WI38 (cell line): ENCODE data around the gene BCL2.

Source experiments
- H3K4me3 ChIP-seq: 2 replicates; pipeline ENCODE4 v1.5.1; 2011; ENCODE audit warnings: low read depth, mild to moderate bottlenecking, control low read depth, low read length
- TF ChIP-seq, protein P1 (sequence below): IDR thresholded peaks from 2 replicates; pipeline ENCODE4 v1.5.1; 2012; ENCODE audit warnings: low read depth, mild to moderate bottlenecking, control low read depth, low read length

The BCL2 gene

DNA sequence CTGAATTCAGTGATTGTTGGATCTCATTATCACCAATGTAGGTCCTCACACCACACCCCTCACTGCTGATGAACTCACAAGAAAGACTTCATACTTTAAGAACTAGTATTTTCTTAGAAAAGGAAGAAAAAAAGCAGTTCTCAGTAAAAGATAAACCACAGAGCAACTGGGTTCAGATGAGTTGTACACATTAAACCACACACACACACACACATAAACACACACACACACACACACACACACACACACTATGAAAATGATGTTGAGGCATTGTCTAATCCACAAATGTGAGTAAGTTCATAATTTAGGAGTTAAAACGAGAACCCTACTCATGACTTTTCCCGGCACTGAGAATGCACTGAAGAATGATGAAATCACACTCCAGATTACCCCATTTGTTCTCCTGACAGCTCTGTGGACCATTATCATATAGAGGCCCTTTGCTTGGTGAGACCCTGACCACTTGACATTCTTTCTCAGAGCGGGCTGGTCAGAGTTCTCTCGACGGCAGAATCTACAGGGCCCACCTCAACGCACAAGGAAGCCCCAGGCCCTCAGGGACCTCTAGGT lies 106.2 kb downstream of the BCL2 start:
- H3K4me3 ChIP-seq = no peak overlapping the region
- TF ChIP-seq, protein P1, sequence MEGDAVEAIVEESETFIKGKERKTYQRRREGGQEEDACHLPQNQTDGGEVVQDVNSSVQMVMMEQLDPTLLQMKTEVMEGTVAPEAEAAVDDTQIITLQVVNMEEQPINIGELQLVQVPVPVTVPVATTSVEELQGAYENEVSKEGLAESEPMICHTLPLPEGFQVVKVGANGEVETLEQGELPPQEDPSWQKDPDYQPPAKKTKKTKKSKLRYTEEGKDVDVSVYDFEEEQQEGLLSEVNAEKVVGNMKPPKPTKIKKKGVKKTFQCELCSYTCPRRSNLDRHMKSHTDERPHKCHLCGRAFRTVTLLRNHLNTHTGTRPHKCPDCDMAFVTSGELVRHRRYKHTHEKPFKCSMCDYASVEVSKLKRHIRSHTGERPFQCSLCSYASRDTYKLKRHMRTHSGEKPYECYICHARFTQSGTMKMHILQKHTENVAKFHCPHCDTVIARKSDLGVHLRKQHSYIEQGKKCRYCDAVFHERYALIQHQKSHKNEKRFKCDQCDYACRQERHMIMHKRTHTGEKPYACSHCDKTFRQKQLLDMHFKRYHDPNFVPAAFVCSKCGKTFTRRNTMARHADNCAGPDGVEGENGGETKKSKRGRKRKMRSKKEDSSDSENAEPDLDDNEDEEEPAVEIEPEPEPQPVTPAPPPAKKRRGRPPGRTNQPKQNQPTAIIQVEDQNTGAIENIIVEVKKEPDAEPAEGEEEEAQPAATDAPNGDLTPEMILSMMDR = no peak

DNA sequence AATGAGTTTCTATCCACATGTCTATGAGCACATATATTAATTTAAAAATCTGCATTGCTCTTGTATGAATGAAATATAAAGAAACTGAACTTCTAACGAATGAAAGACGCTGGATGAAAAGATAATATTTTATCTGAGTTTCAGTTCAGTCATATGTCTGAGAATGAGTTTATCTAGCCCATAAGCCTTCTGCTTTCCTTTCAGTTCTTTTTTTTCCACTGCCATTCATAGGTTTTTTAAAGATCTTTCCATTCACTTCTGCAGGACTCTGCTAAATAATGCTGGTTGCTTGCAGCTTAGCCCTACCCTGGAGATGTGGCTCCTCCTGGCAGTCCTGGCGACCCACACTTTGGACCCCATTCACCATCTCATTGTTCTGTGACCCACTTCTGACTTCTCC lies 109.0 kb downstream of the BCL2 start:
- TF ChIP-seq, protein P1 = no peak
- H3K4me3 ChIP-seq = no peak overlapping the region

DNA sequence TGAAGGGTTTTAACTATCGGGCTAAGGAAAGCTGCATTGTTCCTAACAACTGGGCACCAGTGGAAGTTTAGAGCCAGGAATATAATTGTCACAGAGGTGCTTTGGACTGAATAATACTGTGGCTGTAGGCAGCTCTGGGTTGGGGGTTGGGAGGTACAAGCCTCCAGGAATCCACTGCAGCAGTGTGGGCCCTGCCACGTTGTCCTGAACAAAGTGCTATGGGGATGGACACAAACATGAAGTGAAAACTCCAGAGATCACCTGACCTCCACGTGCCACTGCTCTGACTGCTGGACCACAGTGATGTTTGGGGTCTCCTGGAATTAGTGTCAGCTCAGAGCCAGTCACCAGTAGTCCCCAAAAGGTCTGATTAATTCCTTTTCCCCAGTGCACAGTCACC lies 110.9 kb downstream of the BCL2 start:
- no peak overlapping the region for H3K4me3 ChIP-seq
- TF ChIP-seq, protein P1 = no peak

DNA sequence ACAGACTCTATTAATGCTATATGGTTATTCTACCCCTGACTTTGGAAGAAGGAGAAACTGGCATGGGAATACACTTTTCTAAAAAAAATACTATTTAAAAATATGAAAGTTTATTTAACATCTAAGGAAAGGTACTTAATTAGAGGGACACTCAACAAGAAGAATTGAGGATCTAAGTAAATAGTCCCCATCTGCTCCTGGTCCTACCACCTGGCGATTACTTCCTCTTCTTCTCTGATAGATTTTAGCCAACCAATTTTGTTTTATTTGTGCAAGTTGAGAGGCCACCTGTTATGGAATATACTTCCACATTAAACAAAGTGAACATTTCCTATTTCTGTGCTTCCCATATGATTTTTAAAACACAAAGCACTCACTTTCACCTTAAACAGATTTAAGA lies 111.7 kb downstream of the BCL2 start:
- TF ChIP-seq, protein P1 = no peak
- no peak overlapping the region for H3K4me3 ChIP-seq

DNA sequence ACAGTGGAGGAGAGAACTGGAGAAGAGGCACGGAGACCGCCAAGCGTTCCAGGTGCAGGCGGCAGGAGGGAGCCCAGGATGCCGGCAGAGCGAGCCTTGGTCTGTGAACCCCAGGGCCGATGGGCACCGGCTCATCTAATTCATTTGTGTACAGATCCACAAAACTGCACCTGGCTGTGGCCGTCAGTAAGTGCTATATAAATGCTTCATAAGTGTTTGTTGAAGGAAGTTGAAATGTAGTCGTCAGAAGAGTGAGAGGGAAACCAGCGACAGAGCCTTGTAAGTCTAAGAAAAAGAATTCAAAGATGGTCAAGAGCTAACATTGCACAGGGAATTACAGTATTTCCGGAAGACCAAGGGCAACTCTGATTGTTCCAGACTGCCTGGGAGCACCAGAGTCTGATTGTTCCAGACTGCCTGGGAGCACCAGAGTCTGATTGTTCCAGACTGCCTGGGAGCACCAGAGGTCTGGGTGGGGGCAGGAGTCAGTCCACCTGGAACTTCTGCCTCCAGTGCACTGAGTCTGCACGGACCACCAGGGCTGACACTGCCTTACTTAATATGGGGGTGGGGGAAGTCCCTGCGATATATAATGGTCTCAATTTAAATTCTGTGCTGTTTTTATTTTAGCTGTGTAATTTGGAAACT lies 112.3 kb downstream of the BCL2 start:
- TF ChIP-seq, protein P1 = no peak
- H3K4me3 ChIP-seq = no peak overlapping the region

DNA sequence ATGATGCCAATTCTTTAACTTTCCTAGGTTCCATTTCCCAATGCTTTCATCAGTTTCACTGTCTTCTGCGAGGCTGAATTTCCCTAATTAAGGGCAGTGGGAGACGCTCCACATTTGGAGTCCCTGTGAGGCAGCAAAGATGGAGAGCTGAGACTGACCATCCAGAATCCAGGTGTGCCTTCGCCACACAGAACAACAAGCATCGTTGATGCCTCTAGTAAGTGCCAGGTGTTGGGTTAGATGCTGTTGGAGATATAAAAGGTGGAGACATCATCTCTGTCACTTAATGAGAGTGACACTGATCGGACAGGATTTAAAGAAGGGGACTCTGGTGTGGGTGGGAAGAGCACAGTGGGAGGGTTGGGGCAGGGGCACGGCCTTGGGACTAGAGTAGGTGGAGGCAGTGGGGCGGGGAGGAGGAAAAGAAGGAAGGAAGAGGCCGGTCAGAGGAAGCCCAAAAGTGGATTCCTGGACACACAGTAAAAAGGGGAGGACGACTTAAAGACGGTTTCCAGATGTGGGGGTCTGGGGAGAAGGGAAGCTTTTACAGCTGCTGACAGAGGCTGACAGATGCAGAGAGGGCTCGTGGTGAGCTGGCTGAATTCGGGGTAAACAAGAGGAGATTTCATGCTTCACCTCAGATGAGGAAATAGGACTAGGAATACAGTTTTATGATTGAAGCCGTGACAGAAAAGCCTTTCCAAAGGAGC lies 113.0 kb downstream of the BCL2 start:
- no peak overlapping the region for H3K4me3 ChIP-seq
- TF ChIP-seq, protein P1 = no peak

DNA sequence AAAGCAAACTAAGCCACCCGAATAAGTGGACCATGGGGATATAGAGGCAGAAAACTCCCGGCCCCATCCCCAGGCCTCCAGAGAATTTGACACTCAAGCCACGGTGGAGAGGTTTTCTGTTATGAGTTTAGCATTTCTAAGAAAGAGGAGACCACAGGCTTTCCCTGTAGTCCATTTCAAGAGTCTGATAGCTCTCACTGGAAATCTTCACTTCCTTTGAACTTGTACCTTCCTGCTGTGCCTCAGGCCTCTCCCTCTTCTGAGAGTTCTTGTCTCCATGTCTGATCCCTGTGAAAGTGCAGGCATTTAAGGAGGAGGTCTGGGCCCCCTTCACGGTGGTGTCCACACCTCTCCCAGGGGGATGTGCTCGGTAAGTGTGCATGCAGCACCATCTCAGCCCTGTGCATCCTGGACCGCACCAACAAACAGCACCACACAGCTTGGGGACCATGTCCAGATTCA lies 113.7 kb downstream of the BCL2 start:
- no peak overlapping the region for H3K4me3 ChIP-seq
- TF ChIP-seq, protein P1 = no peak
